GM21381 (cell line): ENCODE results near the gene CPXM1.

ENCODE experiments used
- ATAC-seq: cut with Tn5 transposase; IDR thresholded peaks from one replicate; pipeline ENCODE4 v1.9.1; 2021; ENCODE audit warnings: mild to moderate bottlenecking, moderate library complexity; ENCODE audit not compliant: unreplicated experiment

Gene CPXM1

GRCh38 chr20:2750491-2751251 is 49.8 kb downstream of the CPXM1 start:
- ATAC-seq = no peak

GRCh38 chr20:2749951-2750490 is 50.4 kb downstream of the CPXM1 start:
- ATAC-seq = no peak

- no peak for ATAC-seq
Measured at GRCh38 chr20:2749343-2749950, 51.0 kb downstream of the CPXM1 start.

- ATAC-seq = no peak
Measured at GRCh38 chr20:2748551-2749342, 51.7 kb downstream of the CPXM1 start.

GRCh38 chr20:2747676-2748235 is 52.7 kb downstream of the CPXM1 start:
- no peak for ATAC-seq

GRCh38 chr20:2746636-2747265 is 53.7 kb downstream of the CPXM1 start:
- no peak for ATAC-seq

- ATAC-seq = no peak
Measured at GRCh38 chr20:2745936-2746635, 54.3 kb downstream of the CPXM1 start.

GRCh38 chr20:2745060-2745910 is 55.1 kb downstream of the CPXM1 start:
- ATAC-seq = no peak
